Liver (tissue), 9 donors: ENCODE measurements around the gene SLC38A6. TPM values are rescaled to one million over a fixed set of nuclear protein-coding genes. Genes with fewer than 3 reads are reported as not detected.

Experiments
- DNase-seq: peaks from one replicate; pipeline ENCODE4 v3.0.0-alpha.2; 2017; ENCODE audit warnings: low spot score
- H3K27ac ChIP-seq, 2 donors: one replicate each; pipeline ENCODE4 v1.7.0; 2013; ENCODE audit warnings: inconsistent platforms in 2 of 2, low read length in 2 of 2, control low read depth in 1 of 2, low read depth in 1 of 2, mild to moderate bottlenecking in 1 of 2
- H3K27me3 ChIP-seq, 4 donors: one replicate each; pipeline versions ENCODE4 v1.6.1 to v1.7.0; 2013; ENCODE audit warnings: low read length in 3 of 4, inconsistent platforms in 1 of 4, mild to moderate bottlenecking in 1 of 4, moderate library complexity in 1 of 4; ENCODE audit not compliant: control insufficient read depth in 4 of 4, insufficient read depth in 4 of 4
- H3K36me3 ChIP-seq, 4 donors: one replicate each; pipeline versions ENCODE4 v1.6.1 to v1.7.0; 2013; ENCODE audit warnings: low read length in 3 of 4, mild to moderate bottlenecking in 3 of 4, low read depth in 1 of 4, moderate library complexity in 1 of 4; ENCODE audit not compliant: control insufficient read depth in 4 of 4, insufficient read depth in 3 of 4
- H3K4me1 ChIP-seq, 4 donors: one replicate each; pipeline versions ENCODE4 v1.6.1 to v1.7.0; 2013; ENCODE audit warnings: low read length in 3 of 4, mild to moderate bottlenecking in 3 of 4, moderate library complexity in 1 of 4; ENCODE audit not compliant: control insufficient read depth in 4 of 4, insufficient read depth in 4 of 4
- H3K4me3 ChIP-seq, 3 donors: one replicate each; pipeline versions ENCODE4 v1.6.1 to v1.7.0; 2013; ENCODE audit warnings: low read length in 3 of 3, control low read depth in 1 of 3, low read depth in 1 of 3, mild to moderate bottlenecking in 1 of 3
- H3K9ac ChIP-seq, 2 donors: one replicate each; pipeline ENCODE4 v1.7.0; 2013; ENCODE audit warnings: low read length in 2 of 2, mild to moderate bottlenecking in 2 of 2, moderate library complexity in 2 of 2, control low read depth in 1 of 2, low read depth in 1 of 2
- H3K9me3 ChIP-seq, 4 donors: one replicate each; pipeline versions ENCODE4 v1.6.1 to v1.7.0; 2013; ENCODE audit warnings: low read length in 3 of 4; ENCODE audit not compliant: control insufficient read depth in 4 of 4
- ATF3 ChIP-seq: IDR thresholded peaks from 2 replicates; pipeline ENCODE4 v1.6.1; 2016; ENCODE audit warnings: antibody characterized with exemption
- CTCF ChIP-seq: fragments of 150-350 bp; IDR thresholded peaks from 2 replicates; pipeline ENCODE4 v1.5.1; 2017; ENCODE audit warnings: improper control_type of control experiment, low read depth, low read length; ENCODE audit not compliant: missing input control
- EGR1 ChIP-seq, 2 donors: IDR thresholded peaks; 2 replicates each; pipeline ENCODE4 v1.6.1; 2016 to 2018; ENCODE audit warnings: antibody characterized with exemption in 2 of 2, low read depth in 2 of 2
- FOXA1 ChIP-seq: IDR thresholded peaks from 2 replicates; pipeline ENCODE4 v1.6.1; 2016; ENCODE audit warnings: antibody characterized with exemption
- FOXA2 ChIP-seq: IDR thresholded peaks from 2 replicates; pipeline ENCODE4 v1.6.1; 2016; ENCODE audit warnings: antibody characterized with exemption
- GABPA ChIP-seq, 2 donors: IDR thresholded peaks in 1 of 2; conservative IDR thresholded peaks in 1 of 2; 2 replicates each; pipeline ENCODE4 v1.6.1; 2016; ENCODE audit warnings: antibody characterized with exemption in 2 of 2, mild to moderate bottlenecking in 1 of 2, moderate library complexity in 1 of 2
- HNF4A ChIP-seq, 2 donors: conservative IDR thresholded peaks; 2 replicates each; pipeline ENCODE4 v1.6.1; 2016; ENCODE audit warnings: antibody characterized with exemption in 2 of 2, mild to moderate bottlenecking in 2 of 2
- HNF4G ChIP-seq: IDR thresholded peaks from 2 replicates; pipeline ENCODE4 v1.6.1; 2016; ENCODE audit warnings: antibody characterized with exemption
- JUND ChIP-seq, 2 donors: IDR thresholded peaks; 2 replicates each; pipeline ENCODE4 v1.6.1; 2016; ENCODE audit warnings: antibody characterized with exemption in 2 of 2
- MAX ChIP-seq: IDR thresholded peaks from 2 replicates; pipeline ENCODE4 v1.6.1; 2016; ENCODE audit warnings: antibody characterized with exemption
- NR2F2 ChIP-seq: IDR thresholded peaks from 2 replicates; pipeline ENCODE4 v1.6.1; 2016; ENCODE audit warnings: antibody characterized with exemption
- RAD21 ChIP-seq, 2 donors: IDR thresholded peaks; 2 replicates each; pipeline ENCODE4 v1.6.1; 2016; ENCODE audit warnings: antibody characterized with exemption in 2 of 2, mild to moderate bottlenecking in 2 of 2
- REST ChIP-seq: IDR thresholded peaks from 2 replicates; pipeline ENCODE4 v1.6.1; 2016; ENCODE audit warnings: antibody characterized with exemption, mild to moderate bottlenecking
- RXRA ChIP-seq, 2 donors: IDR thresholded peaks; 2 replicates each; pipeline ENCODE4 v1.6.1; 2017 to 2018; ENCODE audit warnings: antibody characterized with exemption in 2 of 2, mild to moderate bottlenecking in 1 of 2
- TAF1 ChIP-seq: conservative IDR thresholded peaks from 2 replicates; pipeline ENCODE4 v1.6.1; 2016; ENCODE audit warnings: antibody characterized with exemption, mild to moderate bottlenecking
- YY1 ChIP-seq: IDR thresholded peaks from 2 replicates; pipeline ENCODE4 v1.6.1; 2016; ENCODE audit warnings: antibody characterized with exemption, mild to moderate bottlenecking
- ZBTB33 ChIP-seq: IDR thresholded peaks from 2 replicates; pipeline ENCODE4 v1.6.1; 2016; ENCODE audit warnings: antibody characterized with exemption
- WGBS: extraction: QIAGEN DNeasy Blood & Tissue Kit; methylation state at CpG from one replicate; pipeline ENCODE4 v1.1.7; 2013; 5-methylcytosine and 5-hydroxymethylcytosine counted together
- polyA plus RNA-seq, 2 donors: library from polyadenylated mRNA; stranded (reverse) in 1 of 2; unstranded in 1 of 2; fragments of 200-250 nt in 1 of 2; fragments of >200 nt in 1 of 2; fragmentation: Nextera tagmentation in 1 of 2; extraction: Ambion mirVana in 1 of 2; gene quantifications; one replicate each; pipeline versions ENCODE4 v1.2.1 to v1.2.3, GENCODE V29; 2013 to 2015
- total RNA-seq, 2 donors: library from RNA; depleted of rRNA; stranded (reverse); fragments of >200 nt; gene quantifications; one replicate each; pipeline ENCODE4 v1.2.3, GENCODE V29; 2014
- donor health status: healthy.
- donor health status: healthy.
- donor health status: healthy.
- donor health status: healthy.
- donor health status: healthy.

Gene SLC38A6
- total and polyA plus RNA-seq, 4 donors: 2.6 to 10.6 (median 6.4) TPM

GRCh38 chr14:60968099-60968498 lies 12.9 kb upstream of the SLC38A6 start:
- H3K9me3 ChIP-seq: no peaks in the 10 kb centered on the region
- DNase-seq: no peak
- H3K36me3 ChIP-seq: no peaks in the 10 kb centered on the region
- no peaks in the 10 kb centered on the region for H3K27me3 ChIP-seq
- no peak overlapping the region for H3K27ac ChIP-seq
- no peak overlapping the region for H3K9ac ChIP-seq
- 88% methylated on average over 1 of the region's 1 CpG for WGBS
- no peaks in the 10 kb centered on the region for H3K4me1 ChIP-seq
- TF ChIP-seq CTCF (no peak), HNF4G (no peak)
- no peak overlapping the region for H3K4me3 ChIP-seq

- H3K9me3 ChIP-seq: no peaks in the 10 kb centered on the region
- H3K27me3 ChIP-seq: no peaks in the 10 kb centered on the region
- no peaks in the 10 kb centered on the region for H3K36me3 ChIP-seq
- H3K4me3 ChIP-seq: no peak overlapping the region
- no peaks in the 10 kb centered on the region for H3K4me1 ChIP-seq
- no peak for TF ChIP-seq HNF4G
- TF ChIP-seq ZBTB33: no peak
- no peak for TF ChIP-seq GABPA (IDR thresholded peaks at IDR 0.05 in 1 of 2, conservative IDR thresholded peaks at IDR 0.05 in 1 of 2)
- TF ChIP-seq RXRA (IDR thresholded peaks at IDR 0.05): no peak
- TF ChIP-seq NR2F2: no peak
- no peak for TF ChIP-seq FOXA2
- TF ChIP-seq ATF3: no peak
- TF ChIP-seq RAD21 (IDR thresholded peaks at IDR 0.05): no peak
- no peak for TF ChIP-seq HNF4A (conservative IDR thresholded peaks at IDR 0.05)
- TF ChIP-seq EGR1 (IDR thresholded peaks at IDR 0.05; ENCODE audit: low read depth in 2 of 2): no peak
- no peak for TF ChIP-seq REST
- TF ChIP-seq TAF1: no peak
- TF ChIP-seq MAX: no peak
- no peak for TF ChIP-seq YY1
- no peak for TF ChIP-seq FOXA1
- no peak for TF ChIP-seq JUND (IDR thresholded peaks at IDR 0.05)
- no peak overlapping the region for H3K27ac ChIP-seq
- DNase-seq: no peak
- no peak overlapping the region for H3K9ac ChIP-seq
These were observed 12.4 kb upstream of the SLC38A6 start for GRCh38 chr14:60968671-60969070.
